ENCODE results near the gene SLIT1.

The SLIT1 gene

DNA sequence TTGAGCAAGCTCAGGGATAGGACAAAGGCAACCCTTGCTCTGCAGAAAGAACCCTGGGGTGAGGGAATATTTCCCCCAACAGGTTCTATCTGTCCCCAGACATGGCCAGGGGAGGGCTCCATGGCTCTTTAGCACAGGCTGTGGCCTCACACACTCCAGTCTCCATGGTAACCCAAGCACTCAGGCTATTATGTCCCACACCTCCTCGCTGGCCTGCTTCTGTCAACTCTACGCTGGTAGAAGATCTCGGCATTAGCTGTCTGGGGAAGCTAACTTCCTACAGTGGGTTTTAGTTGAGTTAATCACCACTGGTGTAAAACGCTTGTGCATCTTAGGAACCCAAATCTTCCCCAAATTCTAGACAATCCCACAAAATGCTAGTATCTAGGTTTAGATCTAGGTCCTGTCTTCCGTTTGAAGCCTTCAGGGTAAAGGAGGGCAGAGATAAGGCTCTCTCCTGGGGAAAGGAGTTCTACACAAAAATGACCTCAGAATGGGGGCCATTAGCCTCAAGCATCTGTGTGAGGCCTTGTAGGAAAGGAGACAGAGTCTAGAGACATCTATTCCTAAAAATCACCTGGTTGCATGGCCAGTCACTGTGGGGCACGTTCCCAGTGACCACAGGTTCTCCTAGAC, 36.7 kb upstream of the SLIT1 start:
- Histone ChIP-seq H3K4me3 (ENCODE audit: low read depth in 1 of 5, low read length in 5 of 5) (no peak overlapping the region), H3K4me1 (ENCODE audit: control insufficient read depth in 5 of 5, insufficient read depth in 5 of 5, low read length in 5 of 5) (peaks cover 0 to 5% (median 0%) of the 10 kb centered on the region in 5 donors), H3K27me3 (ENCODE audit: control insufficient read depth in 5 of 5, insufficient read depth in 4 of 5, low read length in 5 of 5) (no peaks in the 10 kb centered on the region), H3K9me3 (ENCODE audit: control insufficient read depth in 5 of 5, low read length in 5 of 5) (no peaks in the 10 kb centered on the region), H3K27ac (ENCODE audit: low read depth, low read length) (no peak overlapping the region), H3K9ac (ENCODE audit: low read length in 5 of 5) (no peak overlapping the region), H3K36me3 (ENCODE audit: control insufficient read depth in 5 of 5, insufficient read depth in 5 of 5, low read length in 5 of 5) (peaks cover 5 to 28% (median 18%) of the 10 kb centered on the region in 5 donors)

DNA sequence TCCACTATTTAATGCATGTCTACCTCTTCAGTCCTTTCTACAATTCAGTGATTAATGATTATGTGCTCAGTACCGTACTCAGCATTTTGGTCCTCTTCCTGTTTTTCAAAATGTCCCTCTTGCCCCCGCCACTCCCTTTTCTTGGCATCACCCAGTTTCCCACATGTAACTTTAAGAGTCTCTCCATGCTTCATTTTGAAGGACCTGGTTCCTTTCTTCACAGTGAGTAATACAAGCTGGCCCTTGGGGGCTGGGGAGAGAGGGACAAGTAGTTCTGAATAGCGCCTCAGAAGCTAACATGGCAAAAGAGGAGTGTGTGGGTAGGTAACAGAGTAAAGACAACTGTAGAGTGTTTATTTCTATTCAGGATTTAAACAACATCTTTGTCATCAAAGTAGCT, 34.6 kb upstream of the SLIT1 start:
- peaks cover 0 to 15% (median 9%) of the 10 kb centered on the region in 5 donors for H3K36me3 ChIP-seq (ENCODE audit: control insufficient read depth in 5 of 5, insufficient read depth in 5 of 5, low read length in 5 of 5)
- peaks cover 0 to 5% (median 0%) of the 10 kb centered on the region in 5 donors for H3K4me1 ChIP-seq (ENCODE audit: control insufficient read depth in 5 of 5, insufficient read depth in 5 of 5, low read length in 5 of 5)
- H3K9ac ChIP-seq (ENCODE audit: low read length in 5 of 5) = no peak overlapping the region
- H3K27me3 ChIP-seq (ENCODE audit: control insufficient read depth in 5 of 5, insufficient read depth in 4 of 5, low read length in 5 of 5) = no peaks in the 10 kb centered on the region
- H3K4me3 ChIP-seq (ENCODE audit: low read depth in 1 of 5, low read length in 5 of 5) = no peak overlapping the region
- H3K27ac ChIP-seq (ENCODE audit: low read depth, low read length) = no peak overlapping the region
- H3K9me3 ChIP-seq (ENCODE audit: control insufficient read depth in 5 of 5, low read length in 5 of 5) = no peaks in the 10 kb centered on the region

DNA sequence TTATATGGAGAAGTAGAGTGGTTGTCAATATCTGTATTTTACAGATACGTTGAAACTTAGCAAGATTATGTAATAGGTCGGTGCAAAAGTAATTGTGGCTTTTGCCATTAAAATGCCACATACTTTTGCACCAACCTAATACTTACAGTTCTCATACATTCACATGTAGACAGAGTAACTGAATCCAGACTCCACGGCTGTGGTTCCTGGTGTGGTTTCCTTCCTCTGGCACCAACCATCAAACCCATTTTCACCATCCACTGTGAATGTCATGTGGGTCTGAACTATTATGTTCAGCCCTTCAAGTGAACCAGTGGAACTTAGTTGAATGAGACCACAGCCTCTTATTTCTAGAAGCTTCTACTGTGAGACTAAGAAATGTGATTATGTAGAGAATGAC, 31.5 kb upstream of the SLIT1 start:
- H3K9me3 ChIP-seq (ENCODE audit: control insufficient read depth in 5 of 5, low read length in 5 of 5) = no peaks in the 10 kb centered on the region
- H3K36me3 ChIP-seq (ENCODE audit: control insufficient read depth in 5 of 5, insufficient read depth in 5 of 5, low read length in 5 of 5) = peaks cover 0 to 4% (median 0%) of the 10 kb centered on the region in 5 donors
- no peak overlapping the region for H3K4me3 ChIP-seq (ENCODE audit: low read depth in 1 of 5, low read length in 5 of 5)
- no peak overlapping the region for H3K27ac ChIP-seq (ENCODE audit: low read depth, low read length)
- H3K27me3 ChIP-seq (ENCODE audit: control insufficient read depth in 5 of 5, insufficient read depth in 4 of 5, low read length in 5 of 5) = no peaks in the 10 kb centered on the region
- peaks cover 0 to 2% (median 0%) of the 10 kb centered on the region in 5 donors for H3K4me1 ChIP-seq (ENCODE audit: control insufficient read depth in 5 of 5, insufficient read depth in 5 of 5, low read length in 5 of 5)
- no peak overlapping the region for H3K9ac ChIP-seq (ENCODE audit: low read length in 5 of 5)

DNA sequence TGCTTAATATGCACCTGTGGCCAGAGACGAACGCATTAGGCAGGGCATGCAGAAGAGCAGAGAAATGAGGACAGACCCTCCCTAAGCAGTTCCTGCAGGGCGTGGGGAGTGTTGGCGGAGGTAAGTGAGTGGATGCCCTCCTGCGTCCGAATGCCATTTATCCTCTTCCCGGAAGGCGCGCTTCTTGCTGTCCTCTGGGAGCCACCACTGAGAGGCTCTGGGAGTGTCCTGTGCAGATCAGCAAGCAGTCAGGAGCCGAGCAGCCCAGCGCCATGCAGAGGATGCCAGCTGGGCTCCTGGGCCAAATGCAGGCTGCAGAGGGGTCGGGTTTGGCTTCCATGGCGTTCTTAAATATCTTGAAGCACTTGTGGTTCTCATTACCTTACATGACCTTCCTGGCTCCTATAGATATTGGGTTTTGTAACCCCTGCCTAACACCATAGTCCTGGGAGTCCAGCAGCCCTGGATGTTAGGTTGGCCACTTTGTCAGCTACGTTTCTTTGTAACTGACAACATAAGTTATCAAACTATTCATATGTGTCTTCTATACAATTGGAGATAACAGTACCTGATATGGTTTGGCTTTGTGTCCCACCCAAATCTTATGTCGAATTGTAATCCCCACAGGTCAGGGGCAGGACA, 30.0 kb upstream of the SLIT1 start:
- H3K9ac ChIP-seq (ENCODE audit: low read length in 5 of 5) = no peak overlapping the region
- no peak overlapping the region for H3K4me3 ChIP-seq (ENCODE audit: low read depth in 1 of 5, low read length in 5 of 5)
- peaks cover 0 to 3% (median 0%) of the 10 kb centered on the region in 5 donors for H3K36me3 ChIP-seq (ENCODE audit: control insufficient read depth in 5 of 5, insufficient read depth in 5 of 5, low read length in 5 of 5)
- H3K9me3 ChIP-seq (ENCODE audit: control insufficient read depth in 5 of 5, low read length in 5 of 5) = no peaks in the 10 kb centered on the region
- peaks cover 0 to 2% (median 0%) of the 10 kb centered on the region in 5 donors for H3K4me1 ChIP-seq (ENCODE audit: control insufficient read depth in 5 of 5, insufficient read depth in 5 of 5, low read length in 5 of 5)
- H3K27me3 ChIP-seq (ENCODE audit: control insufficient read depth in 5 of 5, insufficient read depth in 4 of 5, low read length in 5 of 5) = no peaks in the 10 kb centered on the region
- no peak overlapping the region for H3K27ac ChIP-seq (ENCODE audit: low read depth, low read length)

DNA sequence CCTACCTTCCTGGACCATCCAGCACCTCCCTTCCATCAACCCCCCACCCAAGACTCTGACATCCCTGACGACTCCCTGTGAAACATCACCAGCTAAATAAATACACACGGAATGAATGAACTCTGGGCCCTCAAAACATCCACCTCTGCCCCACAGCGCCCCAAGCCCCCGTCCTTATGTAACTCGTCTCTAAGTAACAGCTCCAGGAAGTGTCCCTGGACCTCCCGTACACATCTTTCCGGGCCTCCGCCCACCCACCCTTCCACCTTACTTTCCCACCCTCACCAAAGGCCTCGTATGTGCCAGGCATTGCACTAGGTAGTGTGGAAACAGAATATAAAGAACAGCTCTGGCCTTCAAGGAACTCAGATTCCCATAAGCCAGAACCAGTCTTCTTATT, 27.7 kb upstream of the SLIT1 start:
- Histone ChIP-seq H3K36me3 (ENCODE audit: control insufficient read depth in 5 of 5, insufficient read depth in 5 of 5, low read length in 5 of 5) (no peaks in the 10 kb centered on the region), H3K27ac (ENCODE audit: low read depth, low read length) (no peak overlapping the region), H3K27me3 (ENCODE audit: control insufficient read depth in 5 of 5, insufficient read depth in 4 of 5, low read length in 5 of 5) (no peaks in the 10 kb centered on the region), H3K9me3 (ENCODE audit: control insufficient read depth in 5 of 5, low read length in 5 of 5) (no peaks in the 10 kb centered on the region), H3K9ac (ENCODE audit: low read length in 5 of 5) (no peak overlapping the region), H3K4me1 (ENCODE audit: control insufficient read depth in 5 of 5, insufficient read depth in 5 of 5, low read length in 5 of 5) (peaks cover 0 to 2% (median 0%) of the 10 kb centered on the region in 5 donors), H3K4me3 (ENCODE audit: low read depth in 1 of 5, low read length in 5 of 5) (no peak overlapping the region)

DNA sequence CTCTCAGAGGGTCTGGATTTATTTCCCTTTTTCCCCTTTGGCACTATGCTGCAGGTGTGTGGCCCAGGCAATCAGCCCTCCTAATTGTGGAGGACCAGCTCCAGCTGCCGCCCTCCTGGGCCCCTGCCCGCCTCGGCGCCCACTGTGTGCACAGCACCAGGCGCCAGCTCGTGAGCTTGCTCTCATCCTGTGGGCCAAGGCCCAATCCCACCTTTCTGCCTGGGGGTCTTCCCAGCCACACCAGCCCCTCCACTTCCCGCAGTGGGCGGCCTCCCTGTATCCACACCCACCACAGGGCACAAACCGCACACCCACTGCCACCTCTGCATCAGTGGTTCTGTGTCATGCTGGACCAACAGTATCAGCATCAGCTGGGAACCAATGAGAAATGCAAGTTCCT, 25.5 kb upstream of the SLIT1 start:
- no peaks in the 10 kb centered on the region for H3K4me1 ChIP-seq (ENCODE audit: control insufficient read depth in 5 of 5, insufficient read depth in 5 of 5, low read length in 5 of 5)
- H3K9ac ChIP-seq (ENCODE audit: low read length in 5 of 5) = no peak overlapping the region
- peaks cover 0 to 6% (median 0%) of the 10 kb centered on the region in 5 donors for H3K27me3 ChIP-seq (ENCODE audit: control insufficient read depth in 5 of 5, insufficient read depth in 4 of 5, low read length in 5 of 5)
- no peak overlapping the region for H3K4me3 ChIP-seq (ENCODE audit: low read depth in 1 of 5, low read length in 5 of 5)
- H3K27ac ChIP-seq (ENCODE audit: low read depth, low read length) = no peak overlapping the region
- H3K36me3 ChIP-seq (ENCODE audit: control insufficient read depth in 5 of 5, insufficient read depth in 5 of 5, low read length in 5 of 5) = no peaks in the 10 kb centered on the region
- no peaks in the 10 kb centered on the region for H3K9me3 ChIP-seq (ENCODE audit: control insufficient read depth in 5 of 5, low read length in 5 of 5)

DNA sequence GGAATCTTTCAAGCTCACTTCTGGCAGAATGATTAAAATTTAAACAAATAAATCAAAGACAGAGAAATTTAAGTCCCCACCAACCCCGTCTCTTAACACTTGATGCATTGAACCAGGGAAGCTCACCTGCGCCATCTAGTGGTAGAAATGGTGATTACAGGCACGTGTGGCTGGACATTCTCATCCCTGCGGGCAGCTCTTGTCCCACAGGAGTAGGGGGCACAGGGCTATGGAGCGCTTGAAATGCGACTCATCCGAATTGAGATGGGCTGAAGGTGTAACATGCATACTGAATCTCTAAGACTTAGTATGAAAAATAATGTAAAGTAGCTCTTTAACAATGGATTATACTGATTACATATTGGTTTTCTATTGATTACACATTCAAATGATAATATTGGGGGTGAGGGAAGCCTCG, 24.8 kb upstream of the SLIT1 start:
- no peak overlapping the region for H3K27ac ChIP-seq (ENCODE audit: low read depth, low read length)
- H3K9ac ChIP-seq (ENCODE audit: low read length in 5 of 5) = no peak overlapping the region
- H3K27me3 ChIP-seq (ENCODE audit: control insufficient read depth in 5 of 5, insufficient read depth in 4 of 5, low read length in 5 of 5) = peaks cover 0 to 6% (median under 1%) of the 10 kb centered on the region in 5 donors
- no peaks in the 10 kb centered on the region for H3K9me3 ChIP-seq (ENCODE audit: control insufficient read depth in 5 of 5, low read length in 5 of 5)
- H3K4me3 ChIP-seq (ENCODE audit: low read depth in 1 of 5, low read length in 5 of 5) = no peak overlapping the region
- H3K36me3 ChIP-seq (ENCODE audit: control insufficient read depth in 5 of 5, insufficient read depth in 5 of 5, low read length in 5 of 5) = no peaks in the 10 kb centered on the region
- no peaks in the 10 kb centered on the region for H3K4me1 ChIP-seq (ENCODE audit: control insufficient read depth in 5 of 5, insufficient read depth in 5 of 5, low read length in 5 of 5)

DNA sequence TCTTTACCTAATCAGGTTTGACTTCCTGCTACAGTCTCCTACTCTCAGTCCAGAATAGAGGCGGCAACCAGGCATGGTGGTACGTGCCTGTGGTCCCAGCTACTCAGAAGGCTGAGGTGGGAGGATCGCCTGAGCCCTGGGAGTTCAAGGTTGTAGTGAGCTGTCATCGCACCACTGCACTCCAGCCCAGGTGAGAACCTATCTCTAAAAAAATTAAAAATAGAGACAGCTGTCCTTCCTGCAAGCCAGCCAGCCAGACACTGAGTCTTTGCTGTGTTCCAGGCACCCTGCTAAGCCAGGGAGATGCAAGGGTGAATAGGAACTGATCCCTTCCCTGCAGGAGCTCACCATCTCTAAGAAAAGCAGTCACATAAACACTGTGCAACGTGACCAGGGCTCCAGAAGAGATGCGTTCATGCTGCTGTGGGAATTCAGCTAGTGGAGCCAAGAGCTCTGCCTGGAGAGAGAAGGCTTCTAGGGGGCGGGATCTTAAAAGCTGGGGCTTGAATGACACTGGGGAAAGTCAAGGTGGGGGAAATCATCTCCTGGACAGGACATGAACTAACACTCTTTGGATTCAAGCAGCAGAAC, 22.1 kb upstream of the SLIT1 start:
- peaks cover 0 to 6% (median 5%) of the 10 kb centered on the region in 5 donors for H3K27me3 ChIP-seq (ENCODE audit: control insufficient read depth in 5 of 5, insufficient read depth in 4 of 5, low read length in 5 of 5)
- H3K9ac ChIP-seq (ENCODE audit: low read length in 5 of 5) = no peak overlapping the region
- H3K4me3 ChIP-seq (ENCODE audit: low read depth in 1 of 5, low read length in 5 of 5) = no peak overlapping the region
- no peaks in the 10 kb centered on the region for H3K36me3 ChIP-seq (ENCODE audit: control insufficient read depth in 5 of 5, insufficient read depth in 5 of 5, low read length in 5 of 5)
- no peaks in the 10 kb centered on the region for H3K9me3 ChIP-seq (ENCODE audit: control insufficient read depth in 5 of 5, low read length in 5 of 5)
- H3K4me1 ChIP-seq (ENCODE audit: control insufficient read depth in 5 of 5, insufficient read depth in 5 of 5, low read length in 5 of 5) = no peaks in the 10 kb centered on the region
- no peak overlapping the region for H3K27ac ChIP-seq (ENCODE audit: low read depth, low read length)

DNA sequence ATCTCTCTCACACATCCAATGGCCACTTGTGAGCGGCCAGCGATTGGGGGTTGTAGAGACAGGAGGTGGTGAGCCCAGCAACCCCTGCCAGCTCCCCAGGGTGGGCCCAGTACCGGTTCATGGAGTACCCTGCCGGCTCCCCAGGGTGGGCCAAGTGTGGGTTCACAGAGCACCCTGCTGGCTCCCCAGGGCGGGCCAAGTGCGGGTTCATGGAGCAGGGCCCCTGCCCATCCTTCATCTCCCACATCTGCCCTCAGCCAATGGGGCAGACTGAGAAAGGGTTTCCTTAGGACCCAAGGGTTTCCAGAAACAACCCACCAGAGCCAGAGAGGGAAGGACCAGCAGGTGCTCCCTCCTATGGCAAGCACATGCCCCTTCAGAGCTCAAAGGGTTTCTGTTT, 21.4 kb upstream of the SLIT1 start:
- Histone ChIP-seq H3K9me3 (ENCODE audit: control insufficient read depth in 5 of 5, low read length in 5 of 5) (no peaks in the 10 kb centered on the region), H3K4me3 (ENCODE audit: low read depth in 1 of 5, low read length in 5 of 5) (no peak overlapping the region), H3K27me3 (ENCODE audit: control insufficient read depth in 5 of 5, insufficient read depth in 4 of 5, low read length in 5 of 5) (peaks cover 0 to 6% (median 5%) of the 10 kb centered on the region in 5 donors), H3K9ac (ENCODE audit: low read length in 5 of 5) (no peak overlapping the region), H3K36me3 (ENCODE audit: control insufficient read depth in 5 of 5, insufficient read depth in 5 of 5, low read length in 5 of 5) (no peaks in the 10 kb centered on the region), H3K27ac (ENCODE audit: low read depth, low read length) (no peak overlapping the region), H3K4me1 (ENCODE audit: control insufficient read depth in 5 of 5, insufficient read depth in 5 of 5, low read length in 5 of 5) (no peaks in the 10 kb centered on the region)

Data from subcutaneous abdominal adipose tissue (tissue), 5 donors.